GM19238 (cell line): Measurements from ENCODE around the gene PPP4R4.

Source experiments
- DNase-seq: peaks from one replicate; pipeline ENCODE4 v3.0.0; 2011; ENCODE audit warnings: low spot score; ENCODE audit not compliant: insufficient read length

The PPP4R4 gene, protein sequence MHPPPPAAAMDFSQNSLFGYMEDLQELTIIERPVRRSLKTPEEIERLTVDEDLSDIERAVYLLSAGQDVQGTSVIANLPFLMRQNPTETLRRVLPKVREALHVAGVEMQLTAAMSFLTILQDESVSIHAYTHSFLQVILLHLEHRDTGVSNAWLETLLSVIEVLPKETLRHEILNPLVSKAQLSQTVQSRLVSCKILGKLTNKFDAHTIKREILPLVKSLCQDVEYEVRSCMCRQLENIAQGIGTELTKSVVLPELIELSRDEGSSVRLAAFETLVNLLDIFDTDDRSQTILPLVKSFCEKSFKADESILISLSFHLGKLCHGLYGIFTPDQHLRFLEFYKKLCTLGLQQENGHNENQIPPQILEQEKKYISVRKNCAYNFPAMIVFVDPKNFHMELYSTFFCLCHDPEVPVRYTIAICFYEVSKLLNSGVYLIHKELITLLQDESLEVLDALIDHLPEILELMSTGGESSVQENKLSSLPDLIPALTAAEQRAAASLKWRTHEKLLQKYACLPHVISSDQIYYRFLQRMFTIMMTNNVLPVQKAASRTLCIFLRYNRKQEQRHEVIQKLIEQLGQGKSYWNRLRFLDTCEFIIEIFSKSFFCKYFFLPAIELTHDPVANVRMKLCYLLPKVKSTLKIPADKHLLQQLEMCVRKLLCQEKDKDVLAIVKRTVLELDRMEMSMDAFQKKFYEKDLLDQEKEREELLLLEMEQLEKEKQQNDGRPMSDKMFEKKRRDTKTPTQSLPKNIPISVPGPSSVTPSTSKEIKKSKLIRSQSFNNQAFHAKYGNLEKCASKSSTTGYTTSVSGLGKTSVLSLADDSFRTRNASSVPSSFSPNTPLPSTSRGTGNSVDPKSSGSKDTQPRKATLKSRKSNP

DNA sequence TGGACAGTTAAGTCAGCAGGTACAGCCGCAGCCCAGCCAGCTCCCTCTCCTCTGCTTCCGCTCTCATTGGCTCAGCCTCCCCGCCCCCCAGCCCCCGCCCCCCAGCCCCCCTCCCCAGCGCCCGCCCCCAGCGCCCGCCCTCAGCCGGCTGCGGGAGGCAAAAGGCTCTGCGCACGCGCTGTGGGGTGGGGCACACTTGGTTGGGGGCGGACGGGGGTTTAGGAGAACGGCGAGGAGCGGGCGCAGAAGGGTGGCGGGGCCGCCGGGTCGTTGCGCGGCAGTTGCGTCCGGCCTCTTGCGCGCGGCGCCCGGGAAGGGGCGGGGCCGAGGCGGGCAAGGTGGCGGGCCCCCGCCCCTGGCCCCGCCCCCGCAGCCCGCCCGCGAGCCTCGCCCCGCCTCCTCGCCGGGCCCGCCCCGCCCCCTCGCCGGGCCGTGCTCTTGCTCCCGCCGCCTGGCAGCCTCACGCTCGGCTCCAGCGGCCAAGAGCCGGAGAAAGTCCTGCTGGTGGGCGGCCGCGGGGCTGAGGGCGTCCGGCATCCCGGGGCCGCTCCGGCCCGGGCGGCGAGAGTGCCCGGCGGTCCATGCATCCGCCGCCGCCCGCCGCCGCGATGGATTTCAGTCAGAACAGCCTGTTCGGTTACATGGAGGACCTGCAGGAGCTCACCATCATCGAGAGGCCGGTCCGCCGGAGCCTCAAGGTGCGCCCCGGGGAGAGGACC is at the start of gene PPP4R4:
PPP4R4 (plus strand) TSS at position 438 of the 719 bp plus-strand sequence; CDS start at position 582, 144 bp downstream.
- DNase-seq = peak; percentile 77

DNA sequence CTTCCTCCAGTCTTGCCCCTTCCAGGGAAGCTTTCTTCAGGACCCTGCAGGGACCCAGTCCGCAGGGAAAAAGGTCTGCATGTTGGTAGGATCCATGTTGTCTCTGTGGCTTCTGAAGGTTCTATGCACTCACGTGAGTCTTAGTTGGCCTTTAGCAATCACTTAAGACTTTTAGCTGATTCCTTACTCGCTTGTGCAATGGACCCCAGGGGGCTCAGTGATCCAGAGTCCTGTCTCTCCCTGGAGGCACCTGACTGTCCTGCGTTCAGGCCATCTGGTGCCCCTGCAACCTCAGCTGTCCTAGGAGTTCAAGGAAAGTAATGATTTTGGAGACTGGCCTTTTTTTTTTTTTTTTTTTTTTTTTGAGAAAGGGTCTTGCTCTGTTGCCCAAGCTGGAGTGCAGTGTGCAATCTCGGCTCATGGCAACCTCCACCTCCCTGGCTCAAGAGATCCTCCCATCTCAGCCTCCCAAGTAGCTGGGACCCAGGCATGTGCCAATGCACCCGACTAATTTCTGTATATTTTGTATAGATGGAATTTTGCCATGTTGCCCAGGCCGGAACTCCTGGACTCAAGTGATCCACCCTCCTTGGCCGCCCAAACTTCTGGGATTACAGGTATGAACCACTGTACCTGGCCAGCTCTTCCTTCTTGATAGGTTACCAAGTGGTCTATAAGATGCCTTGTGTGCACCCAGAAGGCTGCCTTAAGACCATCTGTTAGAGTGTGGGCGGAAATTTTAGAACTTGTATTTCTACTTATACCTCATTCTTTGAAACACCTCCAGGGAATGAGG is 49.3 kb upstream of the PPP4R4 start:
- DNase-seq = no peak

DNA sequence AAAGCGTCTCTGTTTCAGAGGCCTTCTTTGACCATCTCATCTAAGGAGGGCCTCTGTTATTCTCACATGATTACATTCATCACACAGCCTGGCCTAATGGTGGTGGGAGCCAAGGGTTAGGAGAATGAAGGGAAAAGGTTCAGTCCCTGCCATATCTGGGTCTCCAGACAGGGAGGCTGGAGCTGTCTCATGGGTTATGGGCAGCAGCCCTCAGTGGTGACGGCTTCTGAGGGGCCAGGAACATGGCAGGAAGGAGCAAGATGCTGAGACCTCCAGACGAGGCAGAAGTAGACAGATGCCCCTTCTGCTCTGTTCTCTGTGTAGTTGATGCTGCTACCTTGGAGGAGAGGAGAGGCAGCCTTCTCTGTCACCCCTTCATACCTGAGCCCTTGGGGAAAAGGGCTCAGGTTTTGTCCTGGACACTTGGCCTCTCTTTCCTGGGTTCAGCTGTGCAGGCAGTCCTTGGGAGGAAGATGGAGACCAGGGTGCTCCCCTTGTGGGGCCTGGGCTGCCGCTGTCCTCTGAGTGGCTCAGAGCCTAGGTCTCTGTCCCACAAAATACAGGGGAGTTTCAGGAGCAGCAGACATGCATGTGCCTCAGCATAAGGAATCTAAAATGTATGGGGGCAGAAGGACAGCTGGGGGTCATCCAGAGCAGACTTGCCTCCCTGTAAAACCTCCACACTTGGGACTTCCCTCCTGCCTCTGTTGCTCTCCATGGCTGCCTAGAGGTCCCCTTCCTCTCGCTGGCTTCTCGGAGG is 48.3 kb upstream of the PPP4R4 start:
- no peak for DNase-seq

DNA sequence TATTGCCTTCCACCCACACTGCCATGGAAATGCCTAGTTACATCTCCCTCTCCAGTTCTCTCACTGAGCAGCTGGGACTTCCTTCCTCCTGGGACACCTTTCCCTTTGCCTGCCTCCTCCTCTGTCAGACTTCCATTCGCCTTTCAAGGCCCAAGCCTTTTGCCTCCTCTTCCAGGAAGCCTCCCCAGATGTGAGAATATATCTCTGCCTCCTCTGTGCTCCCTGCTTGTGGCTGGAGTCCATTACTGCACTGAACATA is 47.8 kb upstream of the PPP4R4 start:
- DNase-seq = no peak

DNA sequence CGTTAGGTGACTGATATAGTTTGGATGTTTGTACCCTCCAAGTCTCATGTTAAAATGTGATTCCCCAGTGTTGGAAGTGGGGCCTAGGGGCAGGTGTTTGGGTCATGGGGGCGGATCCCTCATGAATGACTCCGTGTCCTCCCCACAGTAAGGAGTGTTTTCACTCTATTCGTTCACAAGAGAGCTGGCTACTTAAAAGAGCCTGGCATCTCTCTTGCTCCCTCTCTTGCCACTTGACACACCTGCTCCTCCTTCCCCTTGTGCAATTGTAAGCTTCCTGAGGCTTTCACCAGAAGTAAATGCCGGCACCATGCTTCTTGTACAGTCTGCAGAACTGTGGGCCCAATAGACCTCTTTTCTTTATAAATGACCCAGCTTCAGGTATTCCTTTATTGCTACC is 47.3 kb upstream of the PPP4R4 start:
- DNase-seq = no peak

DNA sequence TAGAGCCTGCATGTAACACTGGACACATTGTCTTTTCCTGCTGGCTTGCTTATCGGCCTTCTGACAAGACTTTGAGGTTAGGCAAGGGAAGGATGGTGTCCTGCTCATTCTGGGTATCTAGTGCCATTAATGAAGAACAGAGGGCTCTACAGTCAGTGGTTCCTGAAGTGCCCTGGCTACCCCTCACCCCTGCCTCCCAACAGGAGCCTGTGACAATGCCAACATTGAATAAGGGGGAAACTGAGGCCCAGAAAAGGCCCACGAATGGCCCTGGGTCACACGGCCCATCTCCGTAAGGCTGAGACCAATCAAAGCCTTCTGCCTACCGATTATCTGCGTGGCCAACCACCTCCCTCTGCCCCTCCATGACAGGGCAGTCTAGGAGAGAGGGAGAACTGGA is 46.8 kb upstream of the PPP4R4 start:
- DNase-seq = no peak

DNA sequence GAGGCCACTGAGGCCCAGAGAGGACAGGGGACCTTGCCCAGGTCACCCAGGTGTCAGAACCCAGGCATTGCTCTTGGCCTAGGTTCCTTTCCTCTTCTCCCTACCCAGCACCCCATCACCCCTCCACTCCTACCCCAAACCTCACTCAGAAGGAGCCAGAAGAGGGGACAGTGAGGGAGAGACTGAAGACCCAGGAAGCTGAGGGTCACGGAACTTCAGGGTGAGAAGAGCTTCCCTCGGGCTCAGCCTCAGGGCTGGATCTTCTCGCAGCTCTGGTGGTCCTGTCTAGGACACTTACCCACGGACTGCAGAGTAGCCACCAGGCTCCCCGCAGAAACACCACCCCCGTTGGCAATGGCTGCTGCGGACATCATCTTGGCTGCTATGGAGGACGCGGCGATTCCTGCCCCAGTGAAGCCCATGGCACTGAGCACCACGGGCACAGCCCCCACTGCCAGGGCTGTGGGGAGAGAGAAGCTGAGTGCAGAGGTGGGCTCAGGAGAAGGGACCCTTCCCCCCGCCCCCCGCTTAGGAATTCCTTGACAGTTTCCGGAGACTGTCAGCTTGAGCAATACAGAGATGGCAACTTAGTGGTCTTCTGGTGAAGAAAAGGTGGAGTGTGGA is 45.8 kb upstream of the PPP4R4 start:
- no peak for DNase-seq

DNA sequence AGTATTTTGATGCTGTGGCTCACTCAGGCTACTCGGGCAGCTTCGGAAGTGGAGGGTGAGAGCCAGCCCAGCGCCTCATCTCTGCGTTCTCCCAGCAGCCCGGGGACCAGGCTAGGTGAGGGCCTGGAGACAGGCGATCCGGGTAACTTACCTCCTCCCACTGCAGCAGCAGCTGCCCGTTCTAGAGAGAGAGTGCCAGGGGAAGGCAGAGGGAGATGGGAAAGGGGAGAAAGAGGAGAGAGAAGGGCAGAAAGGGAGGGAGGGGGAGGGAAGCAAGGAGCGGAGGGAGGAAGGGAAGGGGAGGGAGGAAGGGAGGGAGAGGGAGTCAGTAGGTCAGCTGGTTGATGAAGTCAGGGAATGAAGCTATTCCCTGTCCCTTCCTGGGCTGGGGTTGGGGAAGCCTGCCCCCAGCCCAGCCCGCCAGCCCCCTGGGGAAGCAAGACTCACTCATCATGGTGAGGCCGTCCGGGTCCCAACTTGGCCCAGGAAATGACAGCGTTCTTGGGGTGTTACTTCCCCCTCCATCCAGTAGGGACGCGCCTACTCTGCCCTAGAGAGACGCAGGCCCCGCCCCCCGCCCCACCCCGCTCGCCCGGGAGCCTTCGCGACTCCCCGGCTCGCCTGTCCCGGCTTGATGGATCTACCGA is 44.9 kb upstream of the PPP4R4 start, which contains the start of gene IFI27L2:
IFI27L2 (minus strand) TSS at position 494 of the 647 bp plus-strand sequence; CDS start at position 454, 40 bp downstream.
- peak; percentile 91 for DNase-seq

DNA sequence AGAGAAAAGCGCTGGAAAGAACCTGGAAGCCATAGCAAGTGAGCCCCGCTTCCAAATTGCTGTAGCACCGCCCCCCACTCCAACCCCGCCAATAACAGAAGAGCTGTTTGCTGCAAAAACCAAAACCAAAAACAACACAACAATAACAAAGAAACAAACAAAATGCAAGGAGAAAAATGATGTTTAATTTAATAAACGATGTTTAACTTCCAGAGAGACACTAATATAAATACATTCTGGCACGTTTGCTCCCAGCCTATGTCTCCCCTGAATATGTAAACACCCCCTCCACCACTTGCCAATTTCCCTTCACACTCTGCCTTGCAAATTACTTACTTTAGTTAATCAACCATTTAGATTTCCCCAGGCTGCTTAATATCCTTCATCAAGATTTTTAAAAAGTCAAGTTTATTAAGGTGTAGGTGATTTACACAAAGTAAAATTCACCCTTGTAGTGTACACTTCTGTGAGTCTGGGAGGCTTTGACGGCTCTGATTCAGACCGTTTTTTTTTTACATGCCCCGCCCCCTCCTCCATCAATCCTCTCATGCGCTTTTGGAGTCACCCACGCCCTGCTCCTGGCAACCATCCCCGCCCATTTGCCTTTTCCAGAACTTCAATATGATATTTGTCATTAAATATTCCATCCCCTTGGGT is 44.2 kb upstream of the PPP4R4 start:
- no peak for DNase-seq

DNA sequence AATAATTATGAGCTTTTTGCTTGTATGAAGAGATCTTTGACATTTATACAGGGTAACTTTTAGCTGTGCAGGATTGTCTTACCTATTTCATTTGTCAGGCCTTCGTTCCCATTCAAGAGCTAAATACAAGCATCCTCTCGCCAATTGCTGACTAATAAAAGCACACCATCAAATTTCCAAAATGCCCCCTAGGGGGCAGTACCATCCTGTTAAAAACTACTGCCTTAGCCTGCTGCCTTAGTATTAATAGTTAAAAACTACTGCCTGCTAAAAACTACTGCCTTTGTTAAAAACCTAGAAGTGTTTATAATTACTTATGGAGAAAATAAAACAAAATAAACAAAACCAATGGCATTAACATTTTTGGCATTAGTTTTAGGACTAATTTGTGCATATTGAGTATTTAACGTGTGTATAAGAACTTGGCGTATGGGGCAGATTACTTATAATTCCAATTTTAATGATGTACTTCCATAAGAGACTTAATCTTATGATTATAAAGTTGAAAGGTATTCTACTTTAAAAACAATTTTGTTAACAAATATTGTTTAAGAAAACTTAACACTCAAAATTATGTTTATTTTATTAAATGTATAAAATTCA is 41.7 kb upstream of the PPP4R4 start:
- no peak for DNase-seq

DNA sequence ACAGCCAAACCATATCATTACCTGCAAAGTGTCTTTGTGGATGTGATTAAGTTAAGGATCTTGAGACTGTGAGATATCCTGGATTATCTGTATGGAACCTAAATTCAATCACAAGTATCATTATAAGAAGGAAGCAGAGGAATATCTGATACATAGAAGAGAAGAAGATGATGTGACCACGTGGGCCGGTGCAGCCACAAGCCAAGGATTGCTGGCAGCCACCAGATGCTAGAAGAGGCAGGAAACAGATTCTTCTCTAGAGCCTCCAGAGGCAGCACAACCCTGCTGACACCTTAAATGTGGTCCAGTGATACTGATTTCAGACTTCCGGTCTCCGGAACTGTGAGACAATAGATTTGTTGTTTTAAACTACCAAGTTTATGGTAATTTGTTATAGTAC is 38.6 kb upstream of the PPP4R4 start:
- DNase-seq = no peak

DNA sequence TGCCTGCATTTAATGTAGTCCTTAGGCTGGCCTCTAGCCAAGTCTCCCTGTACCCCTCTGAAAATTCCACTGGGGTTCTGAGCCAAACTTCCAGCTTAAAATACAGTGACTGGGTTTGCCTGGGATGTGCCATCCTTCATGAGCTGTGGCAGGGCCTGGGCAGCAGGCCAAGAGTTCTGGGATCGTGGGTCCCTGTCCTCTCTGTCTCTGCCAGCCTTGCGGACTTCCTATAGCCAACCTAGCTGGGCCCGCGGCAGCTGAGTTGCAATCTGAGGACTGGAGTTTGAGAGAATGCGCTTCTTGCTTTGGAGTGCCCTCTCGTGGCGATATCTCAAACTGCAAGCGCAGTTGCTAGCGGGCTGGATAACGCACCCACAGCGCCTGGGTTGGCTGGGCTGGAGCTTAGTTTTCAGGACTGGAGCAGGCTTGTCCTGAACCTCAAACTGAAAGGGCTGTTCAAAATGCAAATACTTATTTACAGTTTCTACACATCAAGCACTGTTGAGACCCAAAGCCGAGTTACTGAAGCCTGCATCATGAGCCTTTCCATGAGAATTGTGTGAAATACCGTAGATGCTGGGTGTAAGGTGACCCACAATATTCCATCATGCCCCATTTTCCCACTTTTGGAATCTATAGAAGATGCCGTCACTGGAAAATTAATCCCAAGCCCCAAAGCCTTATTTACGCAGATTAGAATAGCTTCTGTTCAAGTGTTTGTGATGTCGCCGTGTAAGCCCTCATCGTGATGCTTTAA is 37.4 kb upstream of the PPP4R4 start:
- DNase-seq = peak; percentile 47

DNA sequence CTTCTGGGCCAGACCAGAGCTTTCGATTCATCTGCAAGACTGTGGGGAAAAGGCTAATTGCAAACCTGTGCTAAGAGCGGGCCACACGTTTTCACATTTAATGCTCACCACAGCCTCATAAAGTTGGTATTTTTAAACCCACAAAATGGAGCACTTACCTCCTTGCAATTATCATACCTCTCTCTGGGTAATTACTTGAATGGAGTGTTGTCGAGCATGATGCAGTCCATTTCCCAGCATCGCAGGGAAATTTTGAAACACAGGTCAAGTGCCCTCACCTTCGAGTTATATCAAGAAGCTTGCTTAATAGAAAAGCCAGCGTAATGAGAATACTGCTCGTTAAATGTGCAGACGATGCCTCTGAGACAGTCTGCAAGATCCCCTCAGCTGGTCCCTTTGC is 35.9 kb upstream of the PPP4R4 start:
- no peak for DNase-seq

DNA sequence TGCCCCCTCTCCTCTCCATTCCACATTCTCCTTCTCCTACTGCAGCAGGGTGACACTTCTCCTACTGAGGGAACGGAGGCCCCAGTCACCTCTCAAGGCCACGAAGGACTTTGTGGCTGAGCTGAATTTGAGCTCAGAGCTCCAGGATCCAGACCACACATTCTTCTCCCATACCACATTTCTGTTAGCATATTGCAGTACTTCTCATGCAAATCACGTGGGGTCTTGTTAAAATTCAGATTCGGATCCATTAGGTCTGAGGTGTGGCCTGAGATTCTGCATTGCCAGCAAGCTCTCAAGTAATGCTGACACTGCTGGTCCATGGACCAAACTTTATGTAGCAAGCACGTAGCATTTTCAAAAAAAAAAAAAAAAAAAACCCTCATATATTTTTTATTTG is 35.1 kb upstream of the PPP4R4 start:
- no peak for DNase-seq

DNA sequence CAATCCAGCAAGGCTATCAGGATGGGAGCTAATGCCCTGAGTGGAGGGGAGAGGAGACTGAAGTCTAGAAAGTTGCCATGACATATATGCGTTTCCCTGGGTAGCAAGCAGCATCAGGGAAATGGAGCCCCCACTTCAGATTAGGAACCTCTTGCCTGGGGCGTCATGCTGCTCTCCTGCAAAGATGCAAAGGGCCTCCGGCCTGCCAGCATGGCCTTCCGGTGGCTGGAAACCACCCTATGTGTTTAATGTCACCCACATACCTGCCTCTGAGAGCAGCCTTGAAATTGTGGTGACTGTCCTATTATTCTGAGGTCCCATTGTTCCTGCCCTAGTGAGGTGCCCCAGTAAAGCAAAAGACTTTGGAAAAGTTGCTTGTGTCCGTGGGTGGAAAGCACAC is 34.7 kb upstream of the PPP4R4 start:
- DNase-seq = no peak

DNA sequence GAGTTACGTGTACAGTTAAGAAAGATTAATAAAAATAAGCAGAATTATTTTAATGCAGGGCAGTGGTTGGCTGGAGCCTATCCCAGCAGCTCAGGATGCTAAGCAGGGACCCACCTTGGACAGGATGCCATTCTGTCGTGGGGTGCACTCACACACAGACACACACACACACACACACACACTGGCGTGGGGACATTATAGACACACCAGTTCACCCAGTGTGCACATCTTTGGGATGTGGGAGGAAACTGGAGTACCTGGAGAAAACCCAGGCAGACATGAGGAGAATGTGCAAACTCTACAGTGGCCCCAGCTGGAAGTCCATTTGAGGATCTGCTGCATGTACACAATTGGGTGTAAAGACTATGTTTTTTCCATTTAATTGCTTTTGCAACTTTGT is 31.9 kb upstream of the PPP4R4 start:
- no peak for DNase-seq

DNA sequence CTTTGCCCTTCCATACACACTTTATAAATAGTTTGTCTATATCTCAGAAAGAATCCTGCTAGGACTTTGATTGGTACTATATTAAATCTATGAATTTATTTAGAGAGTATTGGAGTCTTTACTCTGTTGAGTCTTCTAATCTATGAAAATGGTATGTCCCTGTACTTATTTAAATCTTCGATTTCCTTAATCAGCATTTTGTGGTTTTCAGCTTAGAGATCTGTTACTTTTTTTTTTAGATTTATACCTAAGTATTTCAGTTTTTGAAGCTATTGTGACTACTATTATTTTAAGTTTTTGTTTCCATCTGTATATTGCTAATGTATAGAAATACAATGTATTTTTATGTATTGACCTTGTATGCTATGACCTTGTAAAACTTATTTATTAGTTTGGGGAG is 31.3 kb upstream of the PPP4R4 start:
- no peak for DNase-seq

DNA sequence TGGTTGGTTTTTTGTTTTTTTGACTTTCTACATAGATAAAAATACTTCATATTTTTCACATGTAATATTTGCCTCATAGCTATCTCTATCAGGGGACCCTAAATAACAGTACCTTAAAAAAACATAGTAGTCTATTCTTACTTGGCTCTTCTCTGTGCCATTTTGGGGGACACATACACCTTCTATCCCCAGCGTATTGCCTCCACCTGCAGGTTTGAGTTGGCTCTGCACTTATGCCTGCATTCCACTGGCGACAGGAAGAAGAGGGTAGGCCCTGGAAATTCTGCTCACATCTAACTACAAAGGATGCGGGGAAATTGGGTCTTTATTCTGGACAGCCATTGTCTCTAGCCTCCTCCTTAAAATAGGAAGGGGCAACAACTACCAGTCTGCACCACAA is 30.9 kb upstream of the PPP4R4 start:
- DNase-seq = no peak
